ENCODE measurements around the gene CLTCL1. TPM values are rescaled to one million over a fixed set of nuclear protein-coding genes. Genes with fewer than 3 reads are reported as not detected.

Gene CLTCL1
- total RNA-seq, 2 donors from 2014 or later: 0.16 to 1.0 TPM

GRCh38 chr22:19146215-19146968, 145.1 kb downstream of the CLTCL1 start:
- H3K9me3 ChIP-seq (ENCODE audit: control insufficient read depth, low read length, poor library complexity, severe bottlenecking): no peaks in the 10 kb centered on the region
- DNase-seq (no peak), ATAC-seq (no peak)
- H3K4me3 Mint-ChIP-seq: peak overlapping the region; percentile 36
- H3K27ac Mint-ChIP-seq: peak overlapping the region; percentile 70
- H3K4me1 Mint-ChIP-seq: peaks cover 22% of the 10 kb centered on the region
- peaks cover 11% of the 10 kb centered on the region for H3K36me3 Mint-ChIP-seq (ENCODE audit: low read depth)
- H3K27me3 Mint-ChIP-seq: peaks cover 25% of the 10 kb centered on the region

GRCh38 chr22:19143967-19144400, 147.5 kb downstream of the CLTCL1 start:
- DNase-seq: no peak
- no peaks in the 10 kb centered on the region for H3K9me3 ChIP-seq (ENCODE audit: control insufficient read depth, low read length, poor library complexity, severe bottlenecking)
- peaks cover 8% of the 10 kb centered on the region for H3K36me3 Mint-ChIP-seq (ENCODE audit: low read depth)
- peaks cover 15% of the 10 kb centered on the region for H3K27me3 Mint-ChIP-seq
- H3K27ac Mint-ChIP-seq: peak overlapping the region; percentile 99
- peaks cover 17% of the 10 kb centered on the region for H3K4me1 Mint-ChIP-seq
- ATAC-seq: peak; percentile 18
- peak overlapping the region; percentile 100 for H3K4me3 Mint-ChIP-seq

- H3K27me3 Mint-ChIP-seq: peaks cover 12% of the 10 kb centered on the region
- H3K4me3 Mint-ChIP-seq: peak overlapping the region; percentile 100
- peaks cover 8% of the 10 kb centered on the region for H3K36me3 Mint-ChIP-seq (ENCODE audit: low read depth)
- peak overlapping the region; percentile 99 for H3K27ac Mint-ChIP-seq
- DNase-seq (no peak), ATAC-seq (no peak)
- no peaks in the 10 kb centered on the region for H3K9me3 ChIP-seq (ENCODE audit: control insufficient read depth, low read length, poor library complexity, severe bottlenecking)
- H3K4me1 Mint-ChIP-seq: peaks cover 17% of the 10 kb centered on the region
Observed at GRCh38 chr22:19143212-19143611, 148.3 kb downstream of the CLTCL1 start.

GRCh38 chr22:19142394-19142793, 149.1 kb downstream of the CLTCL1 start:
- peaks cover 8% of the 10 kb centered on the region for H3K36me3 Mint-ChIP-seq (ENCODE audit: low read depth)
- no peak overlapping the region for H3K27ac Mint-ChIP-seq
- peak overlapping the region; percentile 15 for H3K4me3 Mint-ChIP-seq

GRCh38 chr22:19139974-19140373, 151.5 kb downstream of the CLTCL1 start:
- Mint-ChIP-seq H3K4me3 (peak overlapping the region; percentile 28), H3K4me1 (peaks cover 19% of the 10 kb centered on the region), H3K27ac (no peak overlapping the region), H3K27me3 (no peaks in the 10 kb centered on the region), H3K36me3 (ENCODE audit: low read depth) (peaks cover 13% of the 10 kb centered on the region)
- no peak for ATAC-seq
- H3K9me3 ChIP-seq (ENCODE audit: control insufficient read depth, low read length, poor library complexity, severe bottlenecking): no peaks in the 10 kb centered on the region
- DNase-seq: no peak

More at GRCh38 chr22:19142394-19142793, 149.1 kb downstream of the CLTCL1 start:
- no peak for ATAC-seq
- H3K27me3 Mint-ChIP-seq: peaks cover 11% of the 10 kb centered on the region
- DNase-seq: no peak
- H3K4me1 Mint-ChIP-seq: peaks cover 17% of the 10 kb centered on the region
- H3K9me3 ChIP-seq (ENCODE audit: control insufficient read depth, low read length, poor library complexity, severe bottlenecking): no peaks in the 10 kb centered on the region

GRCh38 chr22:19139001-19139356, 152.5 kb downstream of the CLTCL1 start:
- Mint-ChIP-seq H3K27me3 (no peaks in the 10 kb centered on the region), H3K27ac (no peak overlapping the region), H3K4me1 (peaks cover 10% of the 10 kb centered on the region), H3K4me3 (no peak overlapping the region), H3K36me3 (ENCODE audit: low read depth) (peaks cover 8% of the 10 kb centered on the region)
- ATAC-seq (no peak), DNase-seq (no peak)
- H3K9me3 ChIP-seq (ENCODE audit: control insufficient read depth, low read length, poor library complexity, severe bottlenecking): no peaks in the 10 kb centered on the region

GRCh38 chr22:19138217-19139000, 153.1 kb downstream of the CLTCL1 start:
- peaks cover 6% of the 10 kb centered on the region for H3K36me3 Mint-ChIP-seq (ENCODE audit: low read depth)
- peaks cover 7% of the 10 kb centered on the region for H3K4me1 Mint-ChIP-seq
- no peak overlapping the region for H3K27ac Mint-ChIP-seq
- H3K9me3 ChIP-seq (ENCODE audit: control insufficient read depth, low read length, poor library complexity, severe bottlenecking): no peaks in the 10 kb centered on the region
- ATAC-seq (no peak), DNase-seq (no peak)
- H3K4me3 Mint-ChIP-seq: no peak overlapping the region
- H3K27me3 Mint-ChIP-seq: no peaks in the 10 kb centered on the region

- DNase-seq (no peak), ATAC-seq (no peak)
- Mint-ChIP-seq H3K4me1 (peaks cover 5% of the 10 kb centered on the region), H3K4me3 (no peak overlapping the region), H3K36me3 (ENCODE audit: low read depth) (peaks cover 6% of the 10 kb centered on the region), H3K27me3 (no peaks in the 10 kb centered on the region), H3K27ac (no peak overlapping the region)
- H3K9me3 ChIP-seq (ENCODE audit: control insufficient read depth, low read length, poor library complexity, severe bottlenecking): no peaks in the 10 kb centered on the region
Observed at GRCh38 chr22:19137384-19138216, 153.9 kb downstream of the CLTCL1 start.

GRCh38 chr22:19136915-19137314, 154.6 kb downstream of the CLTCL1 start:
- no peaks in the 10 kb centered on the region for H3K9me3 ChIP-seq (ENCODE audit: control insufficient read depth, low read length, poor library complexity, severe bottlenecking)
- Mint-ChIP-seq H3K27me3 (no peaks in the 10 kb centered on the region), H3K36me3 (ENCODE audit: low read depth) (peaks cover 6% of the 10 kb centered on the region), H3K4me1 (peaks cover 5% of the 10 kb centered on the region), H3K4me3 (no peak overlapping the region), H3K27ac (peak overlapping the region; percentile 53)
- no peak for DNase-seq
- no peak for ATAC-seq

GRCh38 chr22:19134874-19135273, 156.6 kb downstream of the CLTCL1 start:
- Mint-ChIP-seq H3K27ac (no peak overlapping the region), H3K4me1 (peaks cover 4% of the 10 kb centered on the region), H3K36me3 (ENCODE audit: low read depth) (peaks cover 6% of the 10 kb centered on the region), H3K27me3 (no peaks in the 10 kb centered on the region), H3K4me3 (no peak overlapping the region)
- H3K9me3 ChIP-seq (ENCODE audit: control insufficient read depth, low read length, poor library complexity, severe bottlenecking): no peaks in the 10 kb centered on the region
- ATAC-seq (no peak), DNase-seq (no peak)

- Mint-ChIP-seq H3K27me3 (no peaks in the 10 kb centered on the region), H3K4me1 (peaks cover 4% of the 10 kb centered on the region), H3K27ac (no peak overlapping the region), H3K36me3 (ENCODE audit: low read depth) (peaks cover 6% of the 10 kb centered on the region), H3K4me3 (no peak overlapping the region)
- DNase-seq: no peak
- ATAC-seq: no peak
- H3K9me3 ChIP-seq (ENCODE audit: control insufficient read depth, low read length, poor library complexity, severe bottlenecking): no peaks in the 10 kb centered on the region
Observed at GRCh38 chr22:19134176-19134831, 157.2 kb downstream of the CLTCL1 start.

- no peaks in the 10 kb centered on the region for H3K27me3 Mint-ChIP-seq
- no peaks in the 10 kb centered on the region for H3K9me3 ChIP-seq (ENCODE audit: control insufficient read depth, low read length, poor library complexity, severe bottlenecking)
- peaks cover 6% of the 10 kb centered on the region for H3K4me1 Mint-ChIP-seq
- DNase-seq (no peak), ATAC-seq (no peak)
- H3K27ac Mint-ChIP-seq: no peak overlapping the region
- no peak overlapping the region for H3K4me3 Mint-ChIP-seq
- peaks cover 6% of the 10 kb centered on the region for H3K36me3 Mint-ChIP-seq (ENCODE audit: low read depth)
Observed at GRCh38 chr22:19133561-19133960, 158.0 kb downstream of the CLTCL1 start.

Measured in T-helper 17 cell (primary cell).